HCT116 (cell line): ENCODE measurements around the gene IMPA2. TPM values are rescaled to one million over a fixed set of nuclear protein-coding genes. Genes with fewer than 3 reads are reported as not detected.

Experiments
- ATAC-seq: fragments of 200-7000 bp; cut with Tn5 transposase; 2 replicates; pipeline ENCODE4 v1.9.1; 2020; ENCODE audit warnings: mild to moderate bottlenecking, moderate library complexity
- BruUV-seq: library from RNA; stranded (reverse); fragments of 400-500 nt; replicated peaks from 2 replicates; lab custom pipeline; 2021; lab: Mats Ljungman, UMichigan
- CTCF ChIA-PET: fragments of 300-600 bp; sonication (Branson Sonifier 250); formaldehyde crosslinking; loops from one replicate; lab custom pipeline; 2021; ENCODE audit warnings: antibody characterized with exemption; lab: Charles Lee
- POLR2A ChIA-PET: fragments of 300-600, 350-600 bp; sonication (Branson Sonifier 250); formaldehyde crosslinking; loops from one replicate; lab custom pipeline; 2021; ENCODE audit warnings: antibody characterized with exemption; lab: Charles Lee
- RAD21 ChIA-PET, 2 experiments: fragments of 300-600 bp; sonication (Branson Sonifier 250); formaldehyde crosslinking; loops; one replicate each; lab custom pipeline; 2023; ENCODE audit warnings: low total read pairs in 2 of 2; ENCODE audit not compliant: uncharacterized antibody in 2 of 2, unreplicated experiment in 2 of 2, low non-redundant PET in 1 of 2; lab: Charles Lee
- DNase-seq: peaks from one replicate; pipeline ENCODE4 v3.0.0-alpha.2; 2010; ENCODE audit warnings: low read depth, low spot score
- H2AFZ ChIP-seq: fragments of 200-600 bp; shearing (Covaris generic), sonication (generic); 2 replicates; pipeline ENCODE4 v1.6.1; 2017; ENCODE audit warnings: low read depth, mixed run types, mixed read lengths, antibody characterized with exemption, low read length; ENCODE audit not compliant: poor library complexity, severe bottlenecking
- H3K27ac ChIP-seq: 2 replicates; pipeline ENCODE4 v1.5.1; 2012; ENCODE audit warnings: low read depth, low read length
- H3K27me3 ChIP-seq: fragments of 200-600 bp; sonication (generic); 2 replicates; pipeline ENCODE4 v1.6.1; 2016; ENCODE audit warnings: mixed run types, low read length, mixed read lengths; ENCODE audit not compliant: insufficient read depth
- H3K36me3 ChIP-seq, 2 experiments: fragments of 200-500 bp in 1 of 2; fragments of 200-600 bp in 1 of 2; sonication (Bioruptor generic) in 1 of 2; sonication (generic) in 1 of 2; 2 replicates each; pipeline versions ENCODE4 v1.5.1 to v1.6.1; 2014 to 2016; ENCODE audit warnings: low read length in 2 of 2, inconsistent platforms in 1 of 2, mixed read lengths in 1 of 2, mixed run types in 1 of 2; ENCODE audit not compliant: insufficient read depth in 2 of 2, control insufficient read depth in 1 of 2
- H3K4me1 ChIP-seq, 2 experiments: fragments of 200-600 bp in 1 of 2; sonication (generic) in 1 of 2; 2 replicates each; pipeline versions ENCODE4 v1.5.1 to v1.6.1; 2012 to 2017; ENCODE audit warnings: low read length in 2 of 2, inconsistent platforms in 1 of 2, mild to moderate bottlenecking in 1 of 2, mixed read lengths in 1 of 2, mixed run types in 1 of 2, moderate library complexity in 1 of 2; ENCODE audit not compliant: insufficient read depth in 2 of 2, control insufficient read depth in 1 of 2
- H3K4me2 ChIP-seq: fragments of 200-600 bp; sonication (generic); 2 replicates; pipeline ENCODE4 v1.6.1; 2017; ENCODE audit warnings: mixed run types, low read length, mixed read lengths
- H3K4me3 ChIP-seq, 2 experiments: fragments of 200-600 bp in 1 of 2; sonication (generic) in 1 of 2; replicated peaks in 1 of 2; 2 replicates each; pipeline ENCODE4 v1.5.1; 2011 to 2016; ENCODE audit warnings: low read length in 2 of 2, control low read depth in 1 of 2, low read depth in 1 of 2, mild to moderate bottlenecking in 1 of 2, mixed read lengths in 1 of 2, mixed run types in 1 of 2
- H3K79me2 ChIP-seq: fragments of 200-600 bp; sonication (generic); 2 replicates; pipeline ENCODE4 v1.6.1; 2017; ENCODE audit warnings: mild to moderate bottlenecking, mixed run types, low read length, moderate library complexity, mixed read lengths; ENCODE audit not compliant: insufficient read depth
- H3K9ac ChIP-seq: fragments of 200-600 bp; sonication (generic); 2 replicates; pipeline ENCODE4 v1.6.1; 2016; ENCODE audit warnings: low read length, mixed read lengths
- H3K9me2 ChIP-seq: fragments of 200-600 bp; sonication (generic), shearing (Covaris generic); 2 replicates; pipeline ENCODE4 v1.6.1; 2017; ENCODE audit warnings: mixed run types, mild to moderate bottlenecking, moderate library complexity; ENCODE audit not compliant: insufficient read depth
- H3K9me3 ChIP-seq, 2 experiments: fragments of 200-500 bp in 1 of 2; fragments of 200-600 bp in 1 of 2; sonication (Bioruptor generic) in 1 of 2; sonication (generic) in 1 of 2; 2 replicates each; pipeline ENCODE4 v1.6.1; 2014 to 2017; ENCODE audit warnings: low read length in 2 of 2, mixed read lengths in 2 of 2, inconsistent platforms in 1 of 2, low read depth in 1 of 2, mild to moderate bottlenecking in 1 of 2, mixed run types in 1 of 2, moderate library complexity in 1 of 2; ENCODE audit not compliant: control insufficient read depth in 1 of 2, insufficient read depth in 1 of 2
- H4K20me1 ChIP-seq: fragments of 200-600 bp; sonication (generic), shearing (Covaris generic); 2 replicates; pipeline ENCODE4 v1.6.1; 2017; ENCODE audit warnings: mixed run types, mild to moderate bottlenecking, moderate library complexity; ENCODE audit not compliant: insufficient read depth
- CBX3 ChIP-seq: IDR thresholded peaks from 2 replicates; pipeline ENCODE4 v1.6.1; 2012; ENCODE audit warnings: low read depth
- CTCF ChIP-seq, 3 experiments: fragments of 200-600 bp in 1 of 3; sonication (generic) in 1 of 3; IDR thresholded peaks in 2 of 3; conservative IDR thresholded peaks in 1 of 3; 2 replicates each; pipeline ENCODE4 v1.5.1; 2012 to 2017; ENCODE audit warnings: low read depth in 2 of 3, low read length in 2 of 3, antibody characterized with exemption in 1 of 3, borderline replicate concordance in 1 of 3, control low read depth in 1 of 3, mild to moderate bottlenecking in 1 of 3, mixed read lengths in 1 of 3, mixed run types in 1 of 3, moderate library complexity in 1 of 3; ENCODE audit not compliant: insufficient read depth in 1 of 3
- ELF1 ChIP-seq: IDR thresholded peaks from 2 replicates; pipeline ENCODE4 v1.6.1; 2012; ENCODE audit warnings: low read depth, borderline replicate concordance
- EZH2 ChIP-seq: fragments of 200-600 bp; sonication (generic); IDR thresholded peaks from 2 replicates; pipeline ENCODE4 v1.6.1; 2017; ENCODE audit warnings: antibody characterized with exemption, mixed run types
- EZH2phosphoT487 ChIP-seq: fragments of 200-600 bp; IDR thresholded peaks from 2 replicates; pipeline ENCODE4 v1.6.1; 2018; ENCODE audit warnings: antibody characterized with exemption, borderline replicate concordance
- FOSL1 ChIP-seq: IDR thresholded peaks from 2 replicates; pipeline ENCODE4 v1.6.1; 2012; ENCODE audit warnings: low read depth
- POLR2AphosphoS5 ChIP-seq: IDR thresholded peaks from 2 replicates; pipeline ENCODE4 v1.6.1; 2011; ENCODE audit warnings: mild to moderate bottlenecking, low read depth, low read length, moderate library complexity
- SRF ChIP-seq: IDR thresholded peaks from 2 replicates; pipeline ENCODE4 v1.6.1; 2012; ENCODE audit warnings: low read depth
- TCF7L2 ChIP-seq: IDR thresholded peaks from 2 replicates; pipeline ENCODE4 v1.7.0; 2011; ENCODE audit warnings: borderline replicate concordance, inconsistent platforms; ENCODE audit not compliant: insufficient read depth, insufficient read length; ENCODE audit errors: extremely low read depth
- ZBTB33 ChIP-seq: IDR thresholded peaks from 2 replicates; pipeline ENCODE4 v1.6.1; 2011; ENCODE audit warnings: mild to moderate bottlenecking, low read length, moderate library complexity; ENCODE audit not compliant: insufficient replicate concordance; ENCODE audit errors: extremely low read depth
- ZFX ChIP-seq: fragments of 450-650 bp; IDR thresholded peaks from 2 replicates; pipeline ENCODE4 v1.6.1; 2017
- intact Hi-C: fragments of 100-400 bp; cut with micrococcal nuclease; formaldehyde crosslinking; loops from 2 replicates; pipeline ENCODE4 v1.10.0; 2022
- total RNA-seq: library from RNA; stranded (reverse); gene quantifications from one replicate; pipeline ENCODE4 v1.2.1, GENCODE V29; 2021; ENCODE audit not compliant: unreplicated experiment

IMPA2 gene
- total RNA-seq, 1 experiment from 2014 or later: 32.5 TPM

- Histone ChIP-seq H3K4me1 (peaks cover 6 to 20% of the 10 kb centered on the region in 2 experiments; a peak in 3 of 4 replicates), H3K9ac (no peak overlapping the region), H3K27ac (no peak overlapping the region), H3K9me3 (no peaks in the 10 kb centered on the region), H3K27me3 (no peaks in the 10 kb centered on the region), H4K20me1 (no peaks in the 10 kb centered on the region), H3K9me2 (no peaks in the 10 kb centered on the region), H3K36me3 (no peaks in the 10 kb centered on the region; a peak in 1 of 4 replicates), H3K79me2 (no peaks in the 10 kb centered on the region), H3K4me3 (no peak overlapping the region), H2AFZ (no peak overlapping the region), H3K4me2 (no peak overlapping the region)
- ChIA-PET RAD21 (no interaction called here), CTCF (interaction anchor here (0.9 kb wide), 1 partner anchor 48 kb away, joined by 3 read pairs; no protein-coding TSS in a partner anchor), POLR2A (no interaction called here)
- intact Hi-C loops: no loop called here
- no TSS peak for BruUV-seq
- TF ChIP-seq EZH2phosphoT487 (no peak), TCF7L2 (no peak), CBX3 (no peak), POLR2AphosphoS5 (no peak), ZFX (no peak), SRF (no peak), CTCF (IDR thresholded peaks at IDR 0.05 in 2 of 3, conservative IDR thresholded peaks at IDR 0.05 in 1 of 3; ENCODE audit: borderline replicate concordance in 1 of 3, insufficient read depth in 1 of 3, low read depth in 2 of 3, low read length in 2 of 3) (no peak), FOSL1 (no peak), EZH2 (no peak), ZBTB33 (no peak), ELF1 (no peak)
- ATAC-seq: no peak
- DNase-seq: no peak
Measured at GRCh38 chr18:11990539-11990938, 9.2 kb downstream of the IMPA2 start.
